Measurements from ENCODE around the gene APC2.
"Not testable (repeated sequence)": the region's sequence is repeated elsewhere in the genome, so short reads cannot be mapped to it uniquely, and the experiment has no call there.

DNA sequence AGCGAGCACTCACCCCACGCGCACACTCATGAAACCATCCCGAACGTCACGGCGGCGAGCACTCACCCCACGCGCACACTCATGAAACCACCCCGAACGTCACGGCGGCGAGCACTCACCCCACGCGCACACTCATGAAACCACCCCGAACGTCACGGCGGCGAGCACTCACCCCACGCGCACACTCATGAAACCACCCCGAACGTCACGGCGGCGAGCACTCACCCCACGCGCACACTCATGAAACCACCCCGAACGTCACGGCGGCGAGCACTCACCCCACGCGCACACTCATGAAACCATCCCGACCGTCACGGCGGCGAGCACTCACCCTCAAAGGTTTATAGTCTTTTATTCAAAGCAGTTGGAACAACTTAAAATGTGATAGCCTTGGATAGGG lies 29.8 kb upstream of the APC2 start:
- TF ChIP-seq, protein P1, sequence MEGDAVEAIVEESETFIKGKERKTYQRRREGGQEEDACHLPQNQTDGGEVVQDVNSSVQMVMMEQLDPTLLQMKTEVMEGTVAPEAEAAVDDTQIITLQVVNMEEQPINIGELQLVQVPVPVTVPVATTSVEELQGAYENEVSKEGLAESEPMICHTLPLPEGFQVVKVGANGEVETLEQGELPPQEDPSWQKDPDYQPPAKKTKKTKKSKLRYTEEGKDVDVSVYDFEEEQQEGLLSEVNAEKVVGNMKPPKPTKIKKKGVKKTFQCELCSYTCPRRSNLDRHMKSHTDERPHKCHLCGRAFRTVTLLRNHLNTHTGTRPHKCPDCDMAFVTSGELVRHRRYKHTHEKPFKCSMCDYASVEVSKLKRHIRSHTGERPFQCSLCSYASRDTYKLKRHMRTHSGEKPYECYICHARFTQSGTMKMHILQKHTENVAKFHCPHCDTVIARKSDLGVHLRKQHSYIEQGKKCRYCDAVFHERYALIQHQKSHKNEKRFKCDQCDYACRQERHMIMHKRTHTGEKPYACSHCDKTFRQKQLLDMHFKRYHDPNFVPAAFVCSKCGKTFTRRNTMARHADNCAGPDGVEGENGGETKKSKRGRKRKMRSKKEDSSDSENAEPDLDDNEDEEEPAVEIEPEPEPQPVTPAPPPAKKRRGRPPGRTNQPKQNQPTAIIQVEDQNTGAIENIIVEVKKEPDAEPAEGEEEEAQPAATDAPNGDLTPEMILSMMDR (IDR thresholded peaks at IDR 0.05; ENCODE audit: low read depth, low read length): not testable (repeated sequence)
- TF ChIP-seq EZH2phosphoT487 (IDR thresholded peaks at IDR 0.05; ENCODE audit: low read depth): not testable (repeated sequence)
